SU-DHL-6 (cell line): ENCODE data around the gene GLMP.

Experiments
- EZH2phosphoT487 ChIP-seq: fragments of 200-600 bp; sonication (generic), shearing (Covaris generic); conservative IDR thresholded peaks from 2 replicates; pipeline ENCODE4 v1.6.1; 2018; ENCODE audit warnings: mild to moderate bottlenecking, antibody characterized with exemption, low read length, moderate library complexity, mixed read lengths
- TF ChIP-seq, protein P1 (sequence below): fragments of 200-600 bp; sonication (generic); IDR thresholded peaks from one replicate; pipeline ENCODE4 v1.5.1; 2017; ENCODE audit warnings: antibody characterized with exemption, mild to moderate bottlenecking, low read length, moderate library complexity; ENCODE audit not compliant: insufficient read depth, poor library complexity, severe bottlenecking

DNA sequence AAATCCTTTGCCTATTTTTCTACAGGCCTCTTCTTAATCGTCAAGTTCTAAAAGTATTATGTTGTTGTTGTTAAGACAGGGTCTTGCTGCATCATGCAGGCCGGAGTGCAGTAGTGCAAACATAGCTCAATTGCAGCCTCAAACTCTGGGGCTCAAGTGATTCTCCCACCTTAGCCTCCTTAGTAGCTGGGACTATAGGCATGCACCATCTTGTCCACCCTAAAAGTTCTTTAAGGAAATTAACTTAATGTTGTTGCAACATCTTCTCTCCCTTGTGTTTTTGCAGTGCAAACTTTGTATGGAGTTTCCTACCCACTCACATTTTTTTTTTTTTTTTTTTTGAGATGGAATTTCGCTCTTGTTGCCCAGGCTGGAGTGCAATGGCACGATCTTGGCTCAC lies 7.8 kb upstream of the GLMP start:
- TF ChIP-seq, protein P1, sequence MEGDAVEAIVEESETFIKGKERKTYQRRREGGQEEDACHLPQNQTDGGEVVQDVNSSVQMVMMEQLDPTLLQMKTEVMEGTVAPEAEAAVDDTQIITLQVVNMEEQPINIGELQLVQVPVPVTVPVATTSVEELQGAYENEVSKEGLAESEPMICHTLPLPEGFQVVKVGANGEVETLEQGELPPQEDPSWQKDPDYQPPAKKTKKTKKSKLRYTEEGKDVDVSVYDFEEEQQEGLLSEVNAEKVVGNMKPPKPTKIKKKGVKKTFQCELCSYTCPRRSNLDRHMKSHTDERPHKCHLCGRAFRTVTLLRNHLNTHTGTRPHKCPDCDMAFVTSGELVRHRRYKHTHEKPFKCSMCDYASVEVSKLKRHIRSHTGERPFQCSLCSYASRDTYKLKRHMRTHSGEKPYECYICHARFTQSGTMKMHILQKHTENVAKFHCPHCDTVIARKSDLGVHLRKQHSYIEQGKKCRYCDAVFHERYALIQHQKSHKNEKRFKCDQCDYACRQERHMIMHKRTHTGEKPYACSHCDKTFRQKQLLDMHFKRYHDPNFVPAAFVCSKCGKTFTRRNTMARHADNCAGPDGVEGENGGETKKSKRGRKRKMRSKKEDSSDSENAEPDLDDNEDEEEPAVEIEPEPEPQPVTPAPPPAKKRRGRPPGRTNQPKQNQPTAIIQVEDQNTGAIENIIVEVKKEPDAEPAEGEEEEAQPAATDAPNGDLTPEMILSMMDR, result no peak
- TF ChIP-seq EZH2phosphoT487, result no peak
